CD4-positive, alpha-beta T cell treated with Interleukin-21 for 1 hour (primary cell): ENCODE data around the gene KCNT1.

Experiments used
- DNase-seq: peaks from one replicate; pipeline ENCODE4 v3.0.0-alpha.2; 2020

The KCNT1 gene

DNA sequence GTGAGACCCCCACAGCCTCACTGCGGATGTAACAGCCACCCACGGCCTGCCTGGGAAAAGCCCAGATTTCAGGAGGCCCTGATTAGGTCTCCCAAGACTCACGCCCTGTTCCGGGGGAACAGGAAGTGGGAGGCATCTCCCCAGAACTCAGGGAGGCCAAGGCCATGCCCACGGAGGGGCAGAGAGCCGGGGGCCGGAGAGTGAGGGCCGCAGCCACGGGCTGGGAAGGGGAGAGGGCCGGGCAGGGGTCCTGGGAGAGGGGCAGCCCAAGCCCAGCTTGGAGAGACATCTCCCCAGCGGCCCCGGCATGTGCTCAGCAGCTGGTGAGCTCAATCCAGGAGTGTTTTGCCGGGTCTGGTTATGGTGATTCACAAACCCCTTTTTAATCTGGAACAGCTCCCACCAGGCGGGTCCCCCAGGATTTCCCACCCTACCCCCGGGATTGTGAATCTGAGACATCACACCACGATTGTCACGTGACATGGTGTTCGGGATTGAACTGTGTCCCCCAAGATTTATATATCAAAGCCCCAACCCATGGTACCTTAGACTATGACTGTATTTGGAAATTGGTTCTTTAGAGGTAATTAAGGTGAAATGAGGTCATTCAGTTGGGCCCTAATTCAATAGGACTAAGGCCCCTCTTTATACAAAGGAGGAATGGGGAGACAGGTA is 26.6 kb downstream of the KCNT1 start:
- DNase-seq, result no peak

DNA sequence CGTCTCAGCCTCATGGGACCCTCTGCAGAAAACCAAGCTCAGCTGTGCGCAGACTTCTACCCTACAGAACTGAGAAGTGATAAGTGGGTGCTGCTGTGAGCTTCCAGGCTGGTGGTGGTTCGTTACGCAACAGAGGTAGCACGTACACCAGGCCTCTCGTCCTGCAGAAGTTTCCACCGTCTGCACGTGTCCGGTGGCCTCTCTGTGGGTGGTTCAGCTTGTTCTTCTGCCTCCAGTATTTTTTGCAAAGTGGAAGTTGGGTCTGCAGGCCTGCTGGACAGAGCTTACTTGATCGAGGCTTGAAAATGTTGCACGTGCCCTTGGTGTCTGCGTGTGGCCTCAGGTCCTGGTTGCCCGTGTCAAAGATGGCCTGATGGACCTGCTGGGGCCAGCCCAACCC is 27.5 kb downstream of the KCNT1 start:
- DNase-seq, result no peak

DNA sequence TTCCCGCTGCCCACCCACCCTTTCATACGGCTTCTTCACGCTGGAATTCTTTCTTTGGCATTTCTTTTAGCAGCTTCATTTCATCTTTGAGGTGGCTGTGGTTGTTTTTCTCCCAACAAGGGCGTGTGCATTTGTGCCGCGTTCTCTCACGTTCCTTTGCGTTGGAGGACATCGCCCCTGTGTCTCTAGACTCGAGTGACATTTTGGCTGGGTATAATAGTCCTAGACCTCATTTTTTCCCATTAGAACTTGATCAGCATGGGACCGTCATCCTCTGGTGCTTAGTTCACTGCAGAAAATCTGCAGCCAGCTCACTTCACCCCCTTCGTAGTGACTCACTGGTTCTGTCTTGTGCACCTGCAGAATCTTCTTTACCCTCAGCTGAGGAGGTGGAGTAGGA is 29.5 kb downstream of the KCNT1 start:
- DNase-seq, result no peak

DNA sequence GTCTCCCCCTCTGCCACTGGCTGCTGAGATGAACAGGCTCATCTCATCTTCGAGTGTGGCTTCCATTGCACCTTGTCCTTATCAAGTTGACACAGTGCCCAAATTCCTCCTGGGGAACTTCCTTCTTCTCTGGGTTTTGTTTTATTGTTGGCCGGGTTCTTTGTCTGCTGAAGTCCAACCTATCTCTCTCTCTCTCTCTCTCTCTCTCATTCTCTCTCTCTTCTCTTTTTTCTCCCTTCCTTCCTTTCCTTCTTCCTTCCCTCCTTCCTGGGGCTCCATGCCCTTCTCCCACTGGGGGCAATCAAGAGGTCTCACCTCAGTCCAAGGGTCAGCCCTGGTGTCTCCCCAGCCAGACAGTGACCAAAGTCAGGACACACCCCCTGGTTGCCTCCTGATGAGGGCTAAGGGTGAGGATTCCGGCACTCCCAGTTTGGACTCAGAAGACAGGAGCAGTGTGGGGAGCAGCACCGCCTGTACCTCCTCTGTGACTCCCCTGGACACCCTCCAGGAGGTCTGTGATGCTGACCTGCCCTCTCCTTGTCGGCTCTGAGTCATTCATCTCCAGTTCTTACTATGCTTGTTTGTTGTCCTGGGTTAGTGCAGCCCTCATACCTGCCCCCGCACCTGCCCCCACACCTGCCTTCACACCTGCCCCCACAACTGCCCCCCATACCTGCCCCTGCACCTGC is 30.7 kb downstream of the KCNT1 start:
- DNase-seq, result no peak

DNA sequence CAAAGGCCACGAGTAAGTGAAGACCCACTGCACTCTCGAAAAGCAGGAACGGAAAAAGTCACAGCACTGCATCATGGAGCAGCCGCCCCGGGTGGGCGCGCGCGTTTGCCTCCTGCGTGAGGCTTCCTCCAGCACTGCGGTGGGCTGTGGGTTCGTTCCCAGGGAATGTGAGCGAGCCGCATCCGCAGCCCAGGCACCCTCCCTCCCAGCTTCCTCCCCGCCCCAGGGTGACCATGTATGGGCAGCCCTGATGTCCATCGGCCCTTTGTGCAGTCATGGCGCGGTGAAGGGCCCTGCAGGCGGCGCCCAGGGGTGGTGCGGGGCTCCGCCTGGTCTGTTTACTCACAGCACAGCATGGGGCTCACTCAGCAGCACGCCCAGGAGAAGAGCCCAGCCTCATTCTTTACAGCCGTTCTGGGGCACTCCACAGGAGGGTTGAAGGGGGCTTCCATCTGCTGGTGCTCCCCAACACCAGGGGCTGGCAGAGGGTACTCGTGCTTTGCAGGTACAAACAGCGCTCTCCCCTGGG is 32.7 kb downstream of the KCNT1 start:
- DNase-seq, result no peak

DNA sequence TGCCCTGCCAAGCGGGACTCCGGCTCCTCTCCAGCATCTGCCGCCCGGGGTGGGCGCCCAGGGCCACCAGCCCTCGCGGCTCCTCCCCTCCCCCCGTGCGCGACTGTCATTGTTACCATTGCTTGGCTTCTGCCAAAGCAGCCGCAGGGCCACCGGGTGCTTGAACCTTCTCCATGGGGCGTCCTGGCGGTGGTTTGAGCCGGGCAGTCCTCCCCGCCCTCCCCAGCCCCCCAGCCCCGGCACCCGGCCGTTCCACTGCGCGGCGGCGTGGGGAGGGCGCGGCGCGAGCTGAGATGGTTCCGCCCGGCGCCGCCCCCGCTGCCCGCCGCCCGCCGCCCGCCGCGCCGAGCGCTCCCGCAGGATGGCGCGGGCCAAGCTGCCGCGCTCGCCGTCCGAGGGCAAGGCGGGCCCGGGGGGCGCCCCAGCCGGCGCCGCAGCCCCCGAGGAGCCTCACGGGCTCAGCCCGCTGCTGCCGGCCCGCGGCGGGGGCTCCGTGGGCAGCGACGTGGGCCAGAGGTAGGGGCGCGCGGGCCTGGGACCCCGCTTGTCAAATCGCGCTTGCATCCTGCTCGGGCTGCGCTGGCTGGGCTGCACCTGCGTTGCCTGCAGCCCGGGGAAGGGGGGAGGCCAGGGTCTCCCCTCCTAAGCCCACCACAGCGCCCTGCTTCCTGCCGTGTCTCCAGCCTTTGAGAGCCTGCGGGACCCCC is 34.4 kb downstream of the KCNT1 start:
- no peak for DNase-seq

DNA sequence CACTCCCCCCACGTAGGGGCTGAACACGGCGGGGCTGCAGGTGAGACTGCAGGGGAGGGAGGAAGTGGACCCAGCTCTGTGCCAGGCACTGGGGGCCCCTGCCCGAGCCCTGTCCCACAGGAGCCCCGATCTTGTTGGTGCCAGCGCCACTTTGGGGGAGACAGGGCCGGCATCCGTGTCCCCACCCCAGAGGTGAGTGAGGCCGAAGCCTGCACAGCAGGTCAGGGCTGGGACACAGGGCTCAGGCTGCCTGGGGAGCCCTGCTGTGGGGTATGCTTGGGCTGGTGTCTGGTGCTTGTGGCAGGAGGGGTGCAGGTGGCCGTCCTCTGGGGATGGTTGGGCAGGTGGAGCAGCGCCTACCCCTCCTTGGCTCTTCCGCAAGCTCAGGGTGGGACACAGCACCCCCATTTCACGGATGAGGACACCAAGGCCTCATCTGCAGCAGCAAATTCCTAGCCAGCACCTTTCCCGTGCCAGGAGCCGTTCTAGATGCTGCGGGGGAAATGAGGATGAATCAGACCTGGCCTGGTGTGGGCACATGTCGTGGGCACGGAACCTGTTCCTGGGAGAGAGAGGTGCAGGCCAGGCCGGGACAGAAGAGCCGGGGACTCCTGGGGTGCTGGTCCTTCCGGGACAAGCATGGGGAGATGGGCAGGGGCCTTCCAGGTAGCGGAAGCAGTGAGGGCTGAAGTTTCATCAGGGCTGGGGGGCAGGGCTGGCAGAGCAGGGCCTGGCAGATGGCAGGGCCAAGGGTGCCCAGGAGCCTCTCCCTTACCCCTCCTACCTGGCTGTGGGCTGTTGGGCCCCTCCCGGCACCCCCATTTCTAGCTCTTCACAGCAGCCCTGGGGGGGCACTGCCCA is 35.2 kb downstream of the KCNT1 start:
- no peak for DNase-seq

DNA sequence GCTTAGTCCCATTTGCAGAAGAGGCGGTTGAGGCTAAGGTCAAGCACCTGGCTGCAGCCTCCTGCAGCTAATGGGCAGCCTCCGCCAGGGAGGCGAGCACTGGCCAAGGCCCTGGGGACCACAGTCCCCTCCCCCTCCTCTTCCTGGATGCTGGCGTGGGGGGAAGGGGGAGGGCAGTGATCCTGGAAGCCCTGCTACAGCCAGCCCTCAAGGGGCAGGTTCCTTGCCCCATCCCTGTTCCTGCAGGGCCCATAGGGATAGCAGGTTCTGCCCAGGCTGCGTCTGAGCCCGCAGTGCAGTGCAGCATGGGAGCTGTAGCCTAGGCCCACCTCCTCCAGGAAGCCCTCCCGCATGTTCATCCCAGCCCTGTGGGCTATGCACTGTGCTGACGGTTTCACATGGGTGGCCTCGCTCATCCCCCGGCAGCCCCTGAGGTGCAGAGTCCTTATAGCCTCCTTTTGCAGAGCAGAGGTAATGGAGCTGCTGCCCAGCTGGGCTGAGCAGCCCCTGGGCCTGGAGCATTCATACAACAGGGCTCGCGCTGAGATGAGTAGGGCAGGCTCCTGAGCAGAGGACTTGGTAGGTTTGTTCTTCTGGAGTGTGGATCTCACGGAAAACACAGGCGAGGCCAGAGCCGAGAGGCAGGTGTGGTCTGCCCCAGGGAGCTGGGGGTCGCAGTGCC is 36.0 kb downstream of the KCNT1 start:
- DNase-seq, result no peak

DNA sequence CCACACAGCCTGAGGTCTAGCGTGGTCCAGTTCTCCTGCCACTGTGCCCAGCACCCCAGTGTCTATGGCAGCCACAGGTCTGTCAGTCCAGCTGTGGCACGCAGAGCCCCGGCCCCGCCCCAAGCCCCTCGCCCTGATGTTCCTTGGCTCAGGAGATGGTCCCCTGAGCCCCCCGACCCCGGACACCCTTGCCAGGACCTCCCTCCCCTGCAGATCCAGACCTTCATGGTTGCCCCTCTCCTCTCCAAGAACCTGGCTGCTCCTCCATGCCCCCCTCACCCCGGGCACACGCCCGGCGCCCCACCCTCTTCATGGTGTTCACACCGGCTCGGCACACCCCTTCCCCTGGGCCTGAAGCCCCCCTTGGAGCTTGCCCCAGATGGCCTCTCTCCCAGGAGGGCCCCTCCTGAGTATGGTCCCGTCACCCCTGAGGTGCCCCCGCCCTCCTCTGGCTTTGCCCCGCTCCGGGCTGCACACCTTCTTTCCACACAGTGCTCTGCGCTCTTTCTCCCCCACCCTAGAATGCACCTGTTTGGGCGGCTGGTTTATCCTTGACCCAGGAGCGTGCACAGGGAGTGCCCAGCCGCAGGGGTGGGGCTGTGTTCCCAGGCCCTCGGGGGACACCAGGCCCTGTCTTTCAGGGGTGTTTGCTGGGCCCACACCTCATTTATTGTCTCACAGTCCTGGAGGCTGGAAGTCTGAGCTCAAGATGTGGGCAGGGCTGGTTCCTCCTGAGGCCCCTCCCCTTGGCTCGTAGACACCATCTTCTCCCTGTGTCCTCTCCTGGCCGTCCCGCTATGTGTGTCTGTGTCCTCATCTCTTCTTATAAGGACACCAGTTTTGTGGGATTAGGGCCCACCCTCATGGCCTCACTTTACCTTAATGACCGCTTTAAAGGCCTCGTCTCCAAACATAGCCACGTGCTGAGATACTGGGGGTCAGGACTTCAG is 37.6 kb downstream of the KCNT1 start:
- DNase-seq, result no peak

DNA sequence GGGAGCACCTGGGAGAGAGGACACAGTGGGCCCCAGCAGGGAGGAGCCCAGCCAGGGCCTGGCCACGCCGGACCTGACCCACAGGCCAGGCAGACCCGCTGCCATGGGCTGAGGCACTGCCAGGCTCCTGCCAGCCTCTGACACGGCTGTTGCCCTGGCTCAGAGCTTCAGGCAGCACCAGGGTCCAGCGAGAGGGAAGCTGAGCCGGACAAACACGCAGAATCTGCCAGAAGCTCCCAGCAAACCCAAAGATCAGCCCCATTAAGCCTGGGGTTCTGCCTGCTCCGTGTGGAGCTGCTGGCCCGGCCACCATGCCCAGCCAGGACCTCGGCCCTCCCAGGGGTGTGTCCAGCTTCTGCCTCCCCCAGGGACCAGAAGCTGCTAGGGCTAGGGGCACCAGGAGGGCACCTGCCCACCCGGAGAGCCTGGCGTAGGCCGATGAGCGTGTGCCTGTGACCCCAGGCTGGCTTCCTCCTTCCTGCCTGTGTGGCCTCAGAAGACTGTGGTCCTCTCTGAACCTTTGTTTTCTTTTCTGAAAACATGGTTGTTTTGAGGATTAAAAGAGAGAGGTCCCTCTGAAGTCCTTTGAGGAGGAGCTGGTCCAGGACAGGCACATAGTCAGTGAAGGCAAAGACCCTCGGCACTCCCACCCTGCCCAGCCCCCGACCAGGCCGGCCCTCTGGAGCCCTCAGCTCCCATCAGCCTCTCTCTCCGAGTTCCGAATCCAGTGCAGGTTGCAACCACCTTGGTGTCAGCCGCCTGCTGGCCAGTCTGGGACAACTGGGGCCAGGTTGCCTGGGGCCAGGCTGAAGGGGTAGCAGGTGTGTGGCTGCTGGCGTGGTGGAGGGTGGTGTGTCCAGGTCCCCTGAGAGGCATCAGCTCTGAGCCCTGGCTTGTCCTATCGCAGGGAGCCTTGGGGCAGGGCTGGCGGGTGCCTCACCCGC is 39.6 kb downstream of the KCNT1 start:
- DNase-seq, result no peak

DNA sequence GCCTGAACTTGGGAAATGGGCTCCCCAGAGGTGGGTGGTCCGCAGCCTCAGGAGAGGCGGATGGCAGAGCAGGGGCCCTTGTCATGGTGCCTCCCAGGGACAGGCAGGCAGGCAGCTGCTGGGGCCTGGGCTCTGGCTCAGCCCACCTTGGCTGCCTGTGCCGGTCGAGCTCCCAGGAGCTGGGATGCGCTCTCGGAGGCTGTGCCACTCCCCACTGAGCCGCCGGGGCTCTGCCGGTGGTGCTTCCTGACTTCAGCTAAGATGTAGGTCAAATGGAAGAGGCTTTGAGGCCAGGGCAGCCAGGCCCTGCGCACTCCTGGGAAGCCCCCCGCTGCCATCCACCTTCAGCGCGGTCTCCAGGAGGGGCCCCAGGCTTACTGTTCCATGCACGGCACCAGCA is 41.0 kb downstream of the KCNT1 start:
- no peak for DNase-seq

DNA sequence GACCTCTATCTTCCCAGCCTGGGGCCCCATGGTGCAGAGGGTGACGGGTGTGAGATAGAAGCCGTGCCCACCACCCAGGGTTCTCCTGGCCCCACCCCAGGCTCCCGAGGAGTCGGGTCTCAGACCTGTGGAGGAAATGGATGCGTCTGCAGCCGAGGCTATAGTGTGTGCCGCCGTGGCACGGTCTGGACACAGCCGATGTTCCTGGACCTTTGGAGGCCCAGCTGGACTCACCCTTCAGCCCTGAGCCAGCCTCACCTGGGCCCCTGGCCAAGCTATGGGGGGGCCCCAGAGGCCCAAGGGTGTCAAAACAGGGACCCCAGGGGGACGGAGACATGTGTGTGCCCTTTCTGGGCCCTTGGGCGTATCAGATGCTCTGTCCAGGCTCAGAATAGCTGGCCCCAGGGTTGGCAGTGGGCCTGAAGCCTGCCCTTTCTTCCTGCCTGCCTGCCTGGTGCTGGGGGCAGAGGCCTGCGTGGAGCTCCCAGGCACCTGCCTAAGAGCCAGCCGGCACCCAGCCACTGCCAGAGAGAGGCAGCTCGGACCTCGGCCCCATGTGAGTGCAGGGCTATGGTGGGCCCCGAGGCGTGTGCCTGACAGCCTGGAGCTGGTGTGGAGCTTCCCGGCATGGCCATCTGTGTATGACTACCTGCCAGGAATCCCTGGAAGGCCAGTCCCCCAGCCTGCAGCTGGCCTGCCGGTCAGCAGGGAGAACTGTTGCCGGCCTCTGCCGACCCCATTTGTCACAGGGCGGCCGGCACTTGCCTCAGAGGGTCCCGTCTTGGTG is 41.8 kb downstream of the KCNT1 start:
- DNase-seq, result no peak

DNA sequence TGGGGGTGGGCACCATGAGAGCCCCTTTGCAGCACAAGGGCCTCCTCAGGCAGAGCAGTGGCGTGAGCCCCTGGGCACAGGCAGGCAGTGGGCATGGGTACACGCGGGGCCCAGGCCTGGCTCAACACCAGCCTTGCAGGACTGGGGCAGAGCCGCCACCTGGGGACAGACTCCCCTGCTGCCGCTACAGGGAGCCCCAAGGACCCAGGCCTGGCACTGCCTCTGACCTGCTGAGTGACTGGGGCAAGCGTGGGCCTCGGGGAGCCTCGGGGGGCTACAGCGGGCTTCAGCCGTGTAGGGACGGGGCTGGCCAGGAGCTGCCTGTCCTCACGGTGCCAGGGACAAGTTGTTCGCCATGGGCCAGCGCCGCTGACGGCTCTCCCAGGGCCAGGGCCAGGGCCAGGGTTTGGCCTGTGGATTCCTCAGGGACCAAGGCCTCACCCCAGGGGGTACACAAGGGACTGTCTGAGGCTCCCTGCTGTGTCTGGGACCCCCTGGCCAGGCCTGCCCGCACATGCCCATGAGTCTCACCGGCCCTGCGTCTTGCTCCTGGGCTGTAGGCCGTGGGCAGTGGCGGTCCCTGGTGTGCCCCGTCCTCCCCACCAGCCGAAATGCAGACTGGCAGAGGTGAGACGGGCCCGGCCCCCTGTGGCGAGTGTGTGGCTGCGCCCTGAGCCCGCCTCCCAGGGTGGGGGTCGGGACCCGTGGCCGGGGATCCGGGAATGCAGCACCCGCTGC is 42.5 kb downstream of the KCNT1 start:
- no peak for DNase-seq

DNA sequence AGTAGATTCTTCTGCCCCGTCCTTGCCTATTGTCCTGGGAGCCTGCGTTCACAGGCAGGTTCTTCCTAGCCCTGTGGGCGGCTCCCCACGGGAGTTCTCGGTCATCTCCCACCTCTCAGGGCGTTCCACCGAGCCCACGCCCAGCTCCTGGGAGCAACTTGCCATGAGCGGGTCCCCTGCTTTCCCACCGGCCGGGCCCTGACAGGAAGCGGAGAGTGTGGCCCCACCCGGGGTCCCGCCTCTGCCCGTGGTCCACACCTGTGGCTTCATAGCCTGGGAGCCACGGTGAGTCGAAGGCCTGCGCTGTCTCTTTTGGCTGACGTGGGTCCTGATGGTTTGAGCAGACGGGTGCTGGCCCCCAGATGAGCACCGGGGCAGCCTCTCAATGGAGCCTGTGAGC is 43.2 kb downstream of the KCNT1 start:
- DNase-seq, result no peak

DNA sequence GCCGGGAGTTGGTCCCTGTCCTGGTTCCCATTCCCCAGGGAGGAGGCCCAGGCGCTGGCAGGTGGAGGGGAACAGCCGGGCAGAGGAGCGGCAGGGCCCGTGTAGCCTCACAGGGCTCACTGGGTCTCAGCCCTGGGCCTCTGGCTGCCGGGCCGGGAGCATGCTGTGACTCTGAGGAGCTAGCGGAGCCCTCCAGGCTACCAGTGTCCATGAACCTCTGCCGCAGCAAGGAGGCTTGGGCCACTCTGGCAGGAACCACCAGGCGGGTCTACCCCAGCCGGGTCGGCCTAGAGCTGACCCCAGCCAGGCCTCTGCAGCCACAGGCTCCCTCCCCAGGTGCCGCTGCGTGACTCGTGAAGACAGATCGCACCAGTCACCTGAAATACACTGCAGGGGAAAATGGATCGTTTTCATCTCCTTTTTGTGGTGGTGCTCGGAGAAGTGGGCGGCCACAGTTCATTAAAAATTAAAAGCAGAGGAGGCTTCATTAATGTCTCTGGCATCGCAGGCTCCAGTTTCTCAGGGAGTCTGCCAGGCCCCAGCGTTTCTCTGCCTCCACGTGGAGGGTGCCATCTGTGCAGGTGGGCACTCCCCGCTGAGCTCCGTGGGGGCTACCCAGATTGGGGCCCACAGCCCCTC is 43.8 kb downstream of the KCNT1 start:
- DNase-seq, result no peak

DNA sequence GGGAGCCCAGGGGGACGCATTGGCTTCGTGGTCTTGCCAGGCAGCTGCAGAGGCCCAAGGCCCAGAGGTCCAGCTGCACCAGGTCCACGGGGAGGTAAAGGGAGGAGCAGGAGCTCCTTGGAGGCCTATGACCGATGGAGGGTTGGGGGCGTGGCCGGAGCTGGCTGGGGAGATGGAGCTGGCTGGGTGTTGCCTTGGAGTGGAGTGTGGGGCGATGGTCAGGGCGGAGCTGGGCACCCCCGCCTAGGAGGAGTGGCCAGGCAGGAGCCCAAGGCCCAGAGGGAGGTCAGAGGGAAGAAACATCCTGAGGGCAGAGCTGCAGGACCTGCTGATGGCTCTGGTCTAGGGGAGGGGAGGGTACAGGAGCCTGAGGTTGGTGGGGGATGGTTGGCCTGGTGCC is 44.6 kb downstream of the KCNT1 start:
- DNase-seq, result no peak

DNA sequence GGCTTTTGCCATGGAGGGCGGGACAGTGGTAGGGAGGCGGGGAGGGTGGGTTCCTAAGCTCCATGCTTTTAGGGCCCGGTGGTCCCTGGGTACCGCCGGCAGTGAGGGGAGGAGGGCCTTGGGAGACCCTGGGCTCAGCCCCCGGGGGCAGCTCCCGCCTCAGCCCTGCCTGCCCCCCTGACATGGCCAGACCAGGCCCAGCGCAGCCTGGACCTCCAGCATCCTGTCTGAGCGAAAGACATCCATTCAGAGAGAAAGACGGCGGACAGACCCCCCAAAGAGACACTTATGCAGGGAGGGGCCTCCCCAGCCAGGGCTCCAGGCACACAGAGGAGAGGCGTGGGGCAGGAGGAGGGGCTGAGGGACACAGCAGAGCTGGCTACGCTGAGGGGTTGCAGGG is 45.3 kb downstream of the KCNT1 start:
- no peak for DNase-seq

DNA sequence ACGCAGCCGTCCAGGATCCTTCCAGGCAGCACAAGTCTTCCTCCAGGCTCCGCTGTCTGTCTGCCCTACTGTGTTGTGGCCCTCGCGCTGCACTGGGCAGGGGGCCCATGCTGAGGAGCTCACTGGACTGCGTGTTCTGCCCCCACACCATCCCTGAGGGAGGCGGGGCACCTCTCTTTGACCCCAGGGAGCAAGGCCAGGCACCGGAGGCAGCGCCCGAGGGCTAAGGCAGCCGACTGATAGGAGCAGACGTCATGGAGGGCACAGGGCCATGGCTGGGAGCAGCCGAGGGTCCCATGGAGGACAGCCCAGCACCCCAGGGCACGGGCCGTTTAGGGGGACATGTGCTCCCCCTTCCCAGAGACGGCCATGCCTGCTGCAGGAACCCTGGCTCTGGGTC is 46.7 kb downstream of the KCNT1 start:
- no peak for DNase-seq
